NCI-H187 (cell line): Measurements from ENCODE around the gene ZNF98.

Source experiments
- DNase-seq, 2 experiments: peaks; one replicate each; lab custom pipeline; 2025; lab: John Stamatoyannopoulos, UW

Gene ZNF98

DNA sequence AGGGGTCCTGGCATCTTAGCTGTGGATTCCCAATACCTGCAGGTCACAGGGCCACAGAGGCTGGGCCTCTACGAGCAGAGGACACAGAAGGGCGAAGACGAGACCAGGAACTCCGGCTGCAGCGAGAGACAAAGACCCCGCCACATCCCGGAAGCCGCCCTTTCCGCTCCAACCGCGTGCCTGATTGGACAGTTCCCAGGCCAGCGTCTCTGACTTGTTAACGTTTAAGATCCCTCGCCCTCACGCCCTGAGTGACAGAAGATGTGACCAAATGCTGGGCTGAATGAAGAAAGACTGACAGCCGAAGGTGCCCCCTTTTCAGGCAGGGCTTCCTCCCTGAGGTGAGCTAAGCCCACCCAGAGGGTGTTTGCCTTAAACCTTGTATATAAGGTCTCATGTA lies at the start of gene ZNF98:
TSS of gene ZNF98 (minus strand) at position 136 of the 400 bp plus-strand sequence. CDS start at position 14, 122 bp downstream.
- no peak for DNase-seq

- no peak for DNase-seq
These were observed 24.5 kb upstream of the ZNF98 start for GRCh38 chr19:22446605-22447004.

GRCh38 chr19:22438011-22438410 lies 15.9 kb upstream of the ZNF98 start:
- no peak for DNase-seq

GRCh38 chr19:22427960-22428913 lies 6.1 kb upstream of the ZNF98 start:
- DNase-seq = no peak

- no peak for DNase-seq
These were observed 5.4 kb upstream of the ZNF98 start for GRCh38 chr19:22427547-22427946.

- DNase-seq = no peak
These were observed 4.8 kb upstream of the ZNF98 start for GRCh38 chr19:22426901-22427300.

- no peak for DNase-seq
These were observed 349 bp downstream of the ZNF98 start for GRCh38 chr19:22421797-22422196.

- no peak for DNase-seq
These were observed 67.5 kb downstream of the ZNF98 start for GRCh38 chr19:22354665-22355064.
